Naive thymus-derived CD4-positive, alpha-beta T cell (primary cell): ENCODE data around the gene SLC5A12. TPM values are rescaled to one million over a fixed set of nuclear protein-coding genes. Genes with fewer than 3 reads are reported as not detected.

Source experiments
- ATAC-seq: fragments of 150-1000 bp; cut with Tn5 transposase; 2 replicates; pipeline ENCODE4 v1.10.0; 2021; ENCODE audit warnings: mild to moderate bottlenecking, moderate library complexity
- CTCF ChIA-PET: fragments of 350-600 bp; sonication (Branson Sonifier 250); formaldehyde crosslinking; loops from one replicate; lab custom pipeline; 2021; ENCODE audit warnings: antibody characterized with exemption; lab: Charles Lee
- POLR2A ChIA-PET: fragments of 350-600 bp; sonication (Branson Sonifier 250); formaldehyde crosslinking; loops from one replicate; lab custom pipeline; 2021; ENCODE audit warnings: antibody characterized with exemption, inconsistent platforms; lab: Charles Lee
- DNase-seq, 9 donors: peaks; one replicate each; pipeline versions ENCODE4 v3.0.0 to v3.0.0-alpha.2; 2020 to 2022; ENCODE audit warnings: mixed read lengths in 1 of 9
- H3K27ac ChIP-seq: one replicate; pipeline ENCODE4 v1.7.0; 2013; ENCODE audit warnings: mild to moderate bottlenecking, low read depth, low read length, moderate library complexity
- H3K27me3 ChIP-seq, 2 donors: one replicate each; pipeline ENCODE4 v1.7.0; 2013; ENCODE audit warnings: low read length in 2 of 2, mild to moderate bottlenecking in 2 of 2, moderate library complexity in 2 of 2; ENCODE audit not compliant: control insufficient read depth in 2 of 2, insufficient read depth in 2 of 2
- H3K36me3 ChIP-seq, 3 experiments: 1 replicate in 2 of 3; 2 replicates in 1 of 3; pipeline ENCODE4 v1.7.0; 2013; ENCODE audit warnings: low read length in 3 of 3, mild to moderate bottlenecking in 3 of 3, moderate library complexity in 1 of 3; ENCODE audit not compliant: insufficient read depth in 3 of 3, control insufficient read depth in 2 of 3
- H3K4me1 ChIP-seq, 2 donors: one replicate each; pipeline ENCODE4 v1.7.0; 2013; ENCODE audit warnings: low read length in 2 of 2, mild to moderate bottlenecking in 2 of 2, moderate library complexity in 1 of 2; ENCODE audit not compliant: control insufficient read depth in 2 of 2, insufficient read depth in 2 of 2
- H3K4me3 ChIP-seq: 2 replicates; pipeline ENCODE4 v1.7.0; 2013; ENCODE audit warnings: mild to moderate bottlenecking, low read length
- H3K9me3 ChIP-seq, 3 experiments: 1 replicate in 2 of 3; 2 replicates in 1 of 3; pipeline ENCODE4 v1.7.0; 2013; ENCODE audit warnings: low read length in 3 of 3; ENCODE audit not compliant: control insufficient read depth in 2 of 3
- H3K27ac Mint-ChIP-seq, 9 donors: one replicate each; pipeline ENCODE4 v1.8.0; 2020 to 2022; ENCODE audit warnings: mixed read lengths in 9 of 9, mild to moderate bottlenecking in 8 of 9, moderate library complexity in 5 of 9, inconsistent platforms in 2 of 9
- H3K27me3 Mint-ChIP-seq, 5 donors: one replicate each; pipeline ENCODE4 v1.8.0; 2021 to 2022; ENCODE audit warnings: mixed read lengths in 5 of 5, mild to moderate bottlenecking in 1 of 5
- H3K36me3 Mint-ChIP-seq, 5 donors: one replicate each; pipeline ENCODE4 v1.8.0; 2020 to 2022; ENCODE audit warnings: mixed read lengths in 5 of 5, mild to moderate bottlenecking in 3 of 5, inconsistent platforms in 1 of 5
- H3K4me1 Mint-ChIP-seq, 7 donors: one replicate each; pipeline ENCODE4 v1.8.0; 2020 to 2022; ENCODE audit warnings: mixed read lengths in 7 of 7, mild to moderate bottlenecking in 3 of 7, inconsistent platforms in 1 of 7
- H3K4me3 Mint-ChIP-seq, 10 donors: one replicate each; pipeline ENCODE4 v1.8.0; 2020 to 2022; ENCODE audit warnings: mild to moderate bottlenecking in 10 of 10, mixed read lengths in 10 of 10, moderate library complexity in 6 of 10, inconsistent platforms in 2 of 10
- H3K9me3 Mint-ChIP-seq, 11 donors: one replicate each; pipeline ENCODE4 v1.8.0; 2020 to 2022; ENCODE audit warnings: mixed read lengths in 11 of 11, mild to moderate bottlenecking in 4 of 11, inconsistent platforms in 1 of 11, moderate library complexity in 1 of 11
- intact Hi-C, 2 donors: fragments of 100-400 bp; cut with micrococcal nuclease; formaldehyde crosslinking; loops; one replicate each; pipeline ENCODE4 v1.15.1; 2023
- polyA plus RNA-seq, 2 donors: library from polyadenylated mRNA; unstranded; fragments of 300-500 nt; fragmentation: Illumina TruSeq; gene quantifications; one replicate each; pipeline ENCODE4 v1.2.3, GENCODE V29; 2021
- total RNA-seq, 6 experiments: library from RNA in 5 of 6; stranded (reverse) in 5 of 6; gene quantifications; 1 replicate in 5 of 6; 2 replicates in 1 of 6; pipeline ENCODE4 v1.2.3 and lab custom pipeline; 2021 to 2026

SLC5A12 gene
- total and polyA plus RNA-seq, 7 experiments from 2014 or later: not detected

DNA sequence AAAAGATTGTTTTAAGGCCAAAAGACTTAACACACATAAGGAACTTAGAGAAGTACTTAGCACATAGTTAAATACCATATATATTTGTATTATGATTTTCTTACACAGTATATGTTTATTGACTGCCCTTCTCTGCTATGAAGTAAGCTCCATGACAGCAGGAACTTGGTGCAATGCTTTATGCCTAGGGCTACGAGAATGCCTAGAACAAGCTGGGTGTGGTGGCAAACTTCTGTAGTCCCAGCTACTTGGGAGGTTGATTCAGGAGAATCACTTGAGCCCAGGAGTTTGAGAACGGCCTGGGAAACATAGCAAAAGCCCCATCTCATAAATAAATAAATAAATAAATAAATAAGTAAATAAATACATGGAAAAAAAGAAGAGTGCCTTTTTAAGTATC, 1.9 kb downstream of the SLC5A12 start:
- peaks cover 0 to 18% (median 4%) of the 10 kb centered on the region in 11 donors for H3K9me3 Mint-ChIP-seq
- H3K9me3 ChIP-seq: no peaks in the 10 kb centered on the region
- H3K4me3 Mint-ChIP-seq: no peak overlapping the region
- H3K27ac Mint-ChIP-seq: no peak overlapping the region
- ChIA-PET CTCF (no interaction called here), POLR2A (no interaction called here)
- no peak overlapping the region for H3K27ac ChIP-seq
- no peak for ATAC-seq
- H3K4me1 ChIP-seq: no peaks in the 10 kb centered on the region
- intact Hi-C loops: no loop called here
- no peaks in the 10 kb centered on the region for H3K27me3 Mint-ChIP-seq
- no peaks in the 10 kb centered on the region for H3K27me3 ChIP-seq
- no peak overlapping the region for H3K4me3 ChIP-seq
- no peaks in the 10 kb centered on the region for H3K36me3 ChIP-seq
- no peaks in the 10 kb centered on the region for H3K4me1 Mint-ChIP-seq
- H3K36me3 Mint-ChIP-seq: no peaks in the 10 kb centered on the region
- no peak for DNase-seq

DNA sequence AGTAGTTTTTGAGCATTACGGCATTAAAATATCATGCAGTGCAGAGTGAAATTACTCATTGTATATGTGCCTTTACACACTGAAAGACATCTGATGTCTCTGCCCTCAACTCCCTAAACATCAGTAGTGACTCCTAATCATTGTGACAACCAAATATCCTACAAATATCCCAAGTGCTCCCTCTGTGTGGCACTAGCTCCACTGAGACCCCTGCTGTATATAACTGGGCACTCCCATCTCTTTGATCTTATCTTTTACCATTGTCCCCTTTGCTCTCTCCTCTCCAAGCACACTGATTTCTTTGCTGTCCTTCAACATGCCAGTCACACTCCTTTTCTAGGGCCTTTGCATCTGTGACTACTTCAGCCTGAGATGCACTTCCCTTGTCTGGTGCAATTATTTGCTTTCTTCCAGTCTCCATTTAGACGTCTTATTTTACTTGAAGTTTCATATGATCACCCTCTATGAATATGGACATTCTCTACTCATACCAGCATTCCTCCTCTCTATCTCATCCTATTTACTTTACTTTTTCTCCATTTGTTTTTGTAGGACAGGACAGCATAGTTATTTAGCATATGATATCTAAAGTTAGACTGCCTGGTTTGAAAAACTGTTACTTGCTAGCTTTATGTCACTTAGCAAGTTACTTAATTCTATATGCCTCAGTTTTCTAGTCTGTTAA, 2.4 kb downstream of the SLC5A12 start:
- Mint-ChIP-seq H3K27ac (no peak overlapping the region), H3K9me3 (peaks cover 0 to 17% (median 4%) of the 10 kb centered on the region in 11 donors)
- POLR2A ChIA-PET: no interaction called here

DNA sequence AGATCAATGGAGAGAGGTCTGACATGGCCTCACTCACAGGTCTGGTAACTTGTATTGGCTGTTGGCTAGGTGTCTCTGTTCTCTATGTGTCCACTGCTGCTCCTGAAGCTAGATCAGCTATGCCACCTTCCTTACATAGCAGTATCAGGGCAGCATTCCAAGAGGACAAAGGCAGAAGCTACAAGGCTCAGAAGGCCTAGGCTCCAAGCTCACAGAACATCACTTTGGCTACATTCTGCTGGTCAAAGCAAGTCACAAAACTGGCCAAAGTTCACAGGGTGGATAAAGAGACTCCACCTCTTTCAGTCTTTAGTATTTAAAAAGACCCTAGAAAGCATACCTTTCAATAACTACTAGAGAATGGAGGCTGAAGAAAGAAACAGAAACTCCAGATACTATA, 4.1 kb downstream of the SLC5A12 start:
- Histone ChIP-seq H3K36me3 (no peaks in the 10 kb centered on the region), H3K4me3 (no peak overlapping the region), H3K9me3 (no peaks in the 10 kb centered on the region), H3K4me1 (no peaks in the 10 kb centered on the region), H3K27ac (no peak overlapping the region), H3K27me3 (no peaks in the 10 kb centered on the region)
- no peaks in the 10 kb centered on the region for H3K27me3 Mint-ChIP-seq
- H3K36me3 Mint-ChIP-seq: no peaks in the 10 kb centered on the region
- ChIA-PET POLR2A (no interaction called here), CTCF (no interaction called here)
- no peak overlapping the region for H3K4me3 Mint-ChIP-seq
- no peaks in the 10 kb centered on the region for H3K4me1 Mint-ChIP-seq
- peaks cover 0 to 9% (median 3%) of the 10 kb centered on the region in 11 donors for H3K9me3 Mint-ChIP-seq
- ATAC-seq (no peak), DNase-seq (no peak)
- intact Hi-C loops: no loop called here
- no peak overlapping the region for H3K27ac Mint-ChIP-seq

More for the DNA sequence above, 2.4 kb downstream of the SLC5A12 start:
- Mint-ChIP-seq H3K4me3 (no peak overlapping the region), H3K36me3 (no peaks in the 10 kb centered on the region), H3K27me3 (no peaks in the 10 kb centered on the region), H3K4me1 (no peaks in the 10 kb centered on the region)
- no peak overlapping the region for H3K4me3 ChIP-seq
- no peaks in the 10 kb centered on the region for H3K36me3 ChIP-seq
- no peaks in the 10 kb centered on the region for H3K9me3 ChIP-seq
- no peak overlapping the region for H3K27ac ChIP-seq
- CTCF ChIA-PET: no interaction called here
- DNase-seq (no peak), ATAC-seq (no peak)
- no peaks in the 10 kb centered on the region for H3K4me1 ChIP-seq
- no peaks in the 10 kb centered on the region for H3K27me3 ChIP-seq
- intact Hi-C loops: no loop called here

DNA sequence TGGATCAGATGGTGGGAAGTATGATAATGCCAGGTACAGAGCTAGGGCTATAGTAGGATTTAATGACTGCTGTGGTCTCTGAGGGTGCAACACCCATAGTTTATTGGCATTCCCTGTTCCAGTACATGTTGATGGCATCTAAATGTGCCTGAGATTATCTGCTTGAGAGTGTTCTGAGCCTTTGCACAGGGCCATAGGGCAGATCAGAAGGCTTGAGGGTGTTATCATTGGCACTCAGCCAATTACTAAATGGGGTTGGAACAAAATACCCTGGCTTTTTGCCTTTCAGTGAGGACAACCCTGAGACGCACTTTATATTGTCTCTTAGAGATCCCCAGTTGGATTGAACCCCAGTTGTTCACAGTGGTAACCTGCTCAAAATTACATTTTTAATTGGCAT, 6.7 kb downstream of the SLC5A12 start:
- Mint-ChIP-seq H3K4me3 (no peak overlapping the region), H3K27ac (no peak overlapping the region), H3K9me3 (peaks cover 0 to 13% (median 4%) of the 10 kb centered on the region in 11 donors), H3K27me3 (no peaks in the 10 kb centered on the region), H3K4me1 (no peaks in the 10 kb centered on the region), H3K36me3 (no peaks in the 10 kb centered on the region)
- CTCF ChIA-PET: no interaction called here
- no peak for ATAC-seq
- Histone ChIP-seq H3K27me3 (no peaks in the 10 kb centered on the region), H3K36me3 (no peaks in the 10 kb centered on the region), H3K27ac (no peak overlapping the region), H3K9me3 (no peaks in the 10 kb centered on the region), H3K4me1 (no peaks in the 10 kb centered on the region), H3K4me3 (no peak overlapping the region)
- intact Hi-C loops: no loop called here
- POLR2A ChIA-PET: no interaction called here
- no peak for DNase-seq

DNA sequence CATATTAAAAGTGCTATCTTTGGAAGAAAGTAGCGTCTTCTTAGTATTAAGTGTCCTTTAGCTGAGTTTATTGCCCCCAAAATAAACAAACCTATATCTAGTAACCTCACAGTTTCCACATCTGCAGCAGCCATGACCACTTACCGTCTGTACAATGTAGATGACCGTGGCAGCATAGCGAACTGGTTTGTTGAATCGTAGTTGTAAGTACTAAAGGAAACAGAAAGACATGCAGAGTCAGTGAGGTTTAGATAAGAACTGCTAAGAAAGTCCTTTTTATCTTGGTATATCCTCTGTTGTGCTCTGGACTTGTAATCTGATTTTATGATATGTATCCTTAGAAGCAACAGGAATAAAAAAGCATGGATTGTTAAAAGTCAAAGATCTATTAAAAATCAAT, 9.4 kb downstream of the SLC5A12 start:
- Mint-ChIP-seq H3K9me3 (peaks cover 0 to 9% (median 4%) of the 10 kb centered on the region in 11 donors), H3K36me3 (no peaks in the 10 kb centered on the region)

DNA sequence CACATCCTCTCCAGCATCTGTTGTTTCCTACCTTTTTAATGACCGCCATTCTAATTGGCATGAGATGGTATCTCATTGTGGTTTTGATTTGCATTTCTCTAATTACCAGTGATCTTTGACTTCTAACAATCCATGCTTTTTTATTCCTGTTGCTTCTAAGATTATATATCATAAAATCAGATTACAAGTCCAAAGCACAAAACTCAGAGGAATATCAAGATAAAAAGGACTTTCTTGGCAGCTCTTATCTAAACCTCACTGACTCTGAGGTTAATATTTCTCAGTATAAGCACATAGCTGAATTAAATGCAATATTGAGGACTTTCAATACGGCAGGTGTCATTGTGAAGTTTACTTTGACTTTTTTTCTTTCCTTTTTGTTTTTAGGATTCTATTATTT, 11.4 kb downstream of the SLC5A12 start:
- Mint-ChIP-seq H3K27ac (no peak overlapping the region), H3K4me1 (no peaks in the 10 kb centered on the region), H3K9me3 (peaks cover 0 to 9% (median 3%) of the 10 kb centered on the region in 11 donors), H3K36me3 (no peaks in the 10 kb centered on the region), H3K27me3 (no peaks in the 10 kb centered on the region), H3K4me3 (no peak overlapping the region)
- intact Hi-C loops: no loop called here
- POLR2A ChIA-PET: no interaction called here
- Histone ChIP-seq H3K36me3 (no peaks in the 10 kb centered on the region), H3K27me3 (no peaks in the 10 kb centered on the region), H3K4me1 (no peaks in the 10 kb centered on the region), H3K4me3 (no peak overlapping the region), H3K9me3 (no peaks in the 10 kb centered on the region), H3K27ac (no peak overlapping the region)
- CTCF ChIA-PET: no interaction called here
- ATAC-seq (no peak), DNase-seq (no peak)

More for the DNA sequence above, 9.4 kb downstream of the SLC5A12 start:
- no peaks in the 10 kb centered on the region for H3K27me3 Mint-ChIP-seq
- H3K27me3 ChIP-seq: no peaks in the 10 kb centered on the region
- no peak overlapping the region for H3K27ac Mint-ChIP-seq
- H3K4me1 ChIP-seq: no peaks in the 10 kb centered on the region
- DNase-seq: no peak
- CTCF ChIA-PET: no interaction called here
- intact Hi-C loops: no loop called here
- no peak overlapping the region for H3K4me3 Mint-ChIP-seq
- H3K4me1 Mint-ChIP-seq: no peaks in the 10 kb centered on the region
- ATAC-seq: no peak
- POLR2A ChIA-PET: no interaction called here
- no peak overlapping the region for H3K4me3 ChIP-seq
- no peaks in the 10 kb centered on the region for H3K9me3 ChIP-seq
- no peak overlapping the region for H3K27ac ChIP-seq
- no peaks in the 10 kb centered on the region for H3K36me3 ChIP-seq

DNA sequence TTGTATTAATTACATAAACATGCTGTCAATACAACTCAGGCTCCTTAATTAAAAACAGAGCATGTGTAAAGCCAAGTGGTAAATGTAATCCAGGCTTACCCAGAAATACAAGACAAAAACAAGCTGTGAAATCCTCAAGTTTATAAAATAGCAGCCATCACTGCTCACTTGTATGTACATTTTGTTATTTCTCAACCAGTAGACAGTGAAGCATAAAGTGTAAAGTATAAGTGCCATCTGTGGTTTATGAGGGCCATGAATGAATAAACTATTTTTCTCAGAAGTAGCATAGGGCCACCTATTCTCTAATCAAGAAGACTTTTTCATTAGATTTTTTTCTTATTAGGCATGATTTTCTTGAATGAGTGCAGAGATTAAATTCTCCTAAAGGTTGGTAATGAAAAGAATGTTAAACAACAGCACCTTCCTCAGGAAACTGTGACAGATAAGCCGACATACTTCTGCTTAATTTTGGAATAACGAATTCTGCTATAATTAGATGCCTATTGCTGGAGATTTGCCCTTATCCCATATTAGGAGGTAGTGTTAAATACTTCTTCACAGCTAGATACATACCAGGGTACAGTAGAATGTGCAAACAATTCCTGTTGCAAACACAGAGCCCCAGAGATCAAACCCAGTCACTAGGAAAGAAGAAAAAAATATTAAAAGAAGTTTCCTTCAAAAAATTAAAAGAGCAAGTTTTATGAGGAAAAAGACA, 13.0 kb downstream of the SLC5A12 start:
- H3K4me1 ChIP-seq: no peaks in the 10 kb centered on the region
- ATAC-seq (no peak), DNase-seq (no peak)
- H3K9me3 ChIP-seq: no peaks in the 10 kb centered on the region
- no peaks in the 10 kb centered on the region for H3K27me3 ChIP-seq
- H3K36me3 ChIP-seq: no peaks in the 10 kb centered on the region
- H3K27ac ChIP-seq: no peak overlapping the region
- ChIA-PET POLR2A (no interaction called here), CTCF (no interaction called here)
- Mint-ChIP-seq H3K9me3 (peaks cover 0 to 19% (median 3%) of the 10 kb centered on the region in 11 donors), H3K27ac (no peak overlapping the region), H3K4me3 (no peak overlapping the region), H3K36me3 (no peaks in the 10 kb centered on the region), H3K4me1 (no peaks in the 10 kb centered on the region), H3K27me3 (no peaks in the 10 kb centered on the region)
- intact Hi-C loops: no loop called here
- no peak overlapping the region for H3K4me3 ChIP-seq
